HepG2 (cell line): ENCODE data around the gene CCDC117. TPM values are rescaled to one million over a fixed set of nuclear protein-coding genes. Genes with fewer than 3 reads are reported as not detected.

Experiments
- ATF7 ChIP-seq, 2 experiments: fragments of 450-650 bp in 1 of 2; sonication (generic) in 1 of 2; formaldehyde crosslinking in 1 of 2; IDR thresholded peaks; 2 replicates each; pipeline versions ENCODE4 v1.4.0 to v1.6.1; 2016 to 2020; ENCODE audit warnings: antibody characterized with exemption in 1 of 2, mild to moderate bottlenecking in 1 of 2, missing genetic modification reagents in 1 of 2
- CHCHD3 ChIP-seq: sonication (generic); formaldehyde crosslinking; IDR thresholded peaks from 2 replicates; pipeline ENCODE4 v1.8.0; 2022; ENCODE audit warnings: mild to moderate bottlenecking, missing genetic modification reagents, moderate library complexity
- ETV5 ChIP-seq: IDR thresholded peaks from 2 replicates; pipeline ENCODE4 v1.6.1; 2018; ENCODE audit warnings: missing biosample characterization, missing genetic modification reagents, inconsistent platforms, borderline replicate concordance
- HIVEP1 ChIP-seq: sonication (generic); formaldehyde crosslinking; IDR thresholded peaks from 2 replicates; pipeline ENCODE4 v1.4.0; 2020; ENCODE audit warnings: mild to moderate bottlenecking, missing genetic modification reagents
- MXD1 ChIP-seq: sonication (generic); formaldehyde crosslinking; IDR thresholded peaks from 2 replicates; pipeline ENCODE4 v1.4.0; 2020; ENCODE audit warnings: mild to moderate bottlenecking, missing genetic modification reagents
- SALL1 ChIP-seq: sonication (generic); formaldehyde crosslinking; IDR thresholded peaks from 2 replicates; pipeline ENCODE4 v1.8.0; 2022; ENCODE audit warnings: mild to moderate bottlenecking, missing genetic modification reagents
- SP4 ChIP-seq: sonication (generic); formaldehyde crosslinking; IDR thresholded peaks from 2 replicates; pipeline ENCODE4 v1.8.1; 2023; ENCODE audit warnings: mild to moderate bottlenecking, missing genetic modification reagents
- ZNF24 ChIP-seq: fragments of 450-650 bp; IDR thresholded peaks from 2 replicates; pipeline ENCODE4 v1.6.1; 2017; ENCODE audit warnings: antibody characterized with exemption, mild to moderate bottlenecking
- ZNF350 ChIP-seq: sonication (generic); formaldehyde crosslinking; IDR thresholded peaks from 2 replicates; pipeline ENCODE4 v1.4.0; 2020; ENCODE audit warnings: mild to moderate bottlenecking, low read depth, missing genetic modification reagents, borderline replicate concordance
- ZNF383 ChIP-seq: sonication (generic); formaldehyde crosslinking; IDR thresholded peaks from 2 replicates; pipeline ENCODE4 v1.4.0; 2020; ENCODE audit warnings: missing genetic modification reagents, mild to moderate bottlenecking, borderline replicate concordance
- ZNF44 ChIP-seq: sonication (generic); formaldehyde crosslinking; IDR thresholded peaks from 2 replicates; pipeline ENCODE4 v1.5.1; 2020; ENCODE audit warnings: mild to moderate bottlenecking, missing genetic modification reagents
- ZNF570 ChIP-seq: sonication (generic); formaldehyde crosslinking; IDR thresholded peaks from 2 replicates; pipeline ENCODE4 v1.4.0; 2020; ENCODE audit warnings: mild to moderate bottlenecking, missing genetic modification reagents, borderline replicate concordance
- ZNF710 ChIP-seq: sonication (generic); formaldehyde crosslinking; IDR thresholded peaks from 2 replicates; pipeline ENCODE4 v1.5.0; 2020; ENCODE audit warnings: mild to moderate bottlenecking, missing genetic modification reagents, borderline replicate concordance
- ZNF839 ChIP-seq: sonication (generic); formaldehyde crosslinking; IDR thresholded peaks from 2 replicates; pipeline ENCODE4 v1.4.0; 2020; ENCODE audit warnings: missing genetic modification reagents, mild to moderate bottlenecking, borderline replicate concordance
- polyA plus RNA-seq, 8 experiments: library from polyadenylated mRNA; depleted of rRNA in 3 of 8; stranded (reverse) in 7 of 8; unstranded in 1 of 8; fragments of >200 nt; fragmentation: Illumina TruSeq in 4 of 8; extraction: Trizol in 4 of 8; gene quantifications; 2 replicates each; pipeline versions ENCODE4 v1.2.1 to v1.2.3, GENCODE V29; 2011 to 2016; ENCODE audit warnings: low read depth in 4 of 8, missing spikeins in 1 of 8, mixed read lengths in 1 of 8; ENCODE audit not compliant: insufficient read depth in 1 of 8
- total RNA-seq, 5 experiments: library from RNA; depleted of rRNA; stranded (reverse); fragments of >200 nt; fragmentation: Illumina TruSeq; extraction: Trizol; gene quantifications; 2 replicates each; pipeline ENCODE4 v1.2.3, GENCODE V29; 2016; ENCODE audit warnings: low read depth in 1 of 5
- TF ChIP-seq, protein P1 (sequence below), 2 experiments: sonication (generic) in 1 of 2; formaldehyde crosslinking in 1 of 2; IDR thresholded peaks; 2 replicates each; pipeline versions ENCODE4 v1.6.1 to v1.9.0; 2014 to 2022; ENCODE audit warnings: antibody characterized with exemption in 1 of 2, borderline replicate concordance in 1 of 2, inconsistent platforms in 1 of 2, low read depth in 1 of 2, missing genetic modification reagents in 1 of 2
- TF ChIP-seq, protein P2 (sequence below): sonication (generic); formaldehyde crosslinking; IDR thresholded peaks from 2 replicates; pipeline ENCODE4 v1.4.0; 2020; ENCODE audit warnings: missing genetic modification reagents

Gene CCDC117
- total and polyA plus RNA-seq, 2 of the 13 experiments (the other 11 are each of a cell fraction or from before 2014, with no cell fraction given), result 12.6 to 34.2 TPM

- TF ChIP-seq ZNF24, result no peak
- TF ChIP-seq SP4 (CRISPR knock-in tag), result peak; percentile 73
- TF ChIP-seq CHCHD3, result 0 out of 2 replicates have a peak, but pooled peaks have one; percentile 25
- 0 out of 2 replicates have a peak, but pooled peaks have one; percentile 25 for TF ChIP-seq ZNF839
- TF ChIP-seq SALL1 (CRISPR knock-in tag), result peak; percentile 73
- peak; percentile 21; the same call in 1 of the 2 replicates for TF ChIP-seq ETV5 (CRISPR knock-in tag)
- TF ChIP-seq ZNF570 (CRISPR knock-in tag), result no peak
- TF ChIP-seq, protein P1, sequence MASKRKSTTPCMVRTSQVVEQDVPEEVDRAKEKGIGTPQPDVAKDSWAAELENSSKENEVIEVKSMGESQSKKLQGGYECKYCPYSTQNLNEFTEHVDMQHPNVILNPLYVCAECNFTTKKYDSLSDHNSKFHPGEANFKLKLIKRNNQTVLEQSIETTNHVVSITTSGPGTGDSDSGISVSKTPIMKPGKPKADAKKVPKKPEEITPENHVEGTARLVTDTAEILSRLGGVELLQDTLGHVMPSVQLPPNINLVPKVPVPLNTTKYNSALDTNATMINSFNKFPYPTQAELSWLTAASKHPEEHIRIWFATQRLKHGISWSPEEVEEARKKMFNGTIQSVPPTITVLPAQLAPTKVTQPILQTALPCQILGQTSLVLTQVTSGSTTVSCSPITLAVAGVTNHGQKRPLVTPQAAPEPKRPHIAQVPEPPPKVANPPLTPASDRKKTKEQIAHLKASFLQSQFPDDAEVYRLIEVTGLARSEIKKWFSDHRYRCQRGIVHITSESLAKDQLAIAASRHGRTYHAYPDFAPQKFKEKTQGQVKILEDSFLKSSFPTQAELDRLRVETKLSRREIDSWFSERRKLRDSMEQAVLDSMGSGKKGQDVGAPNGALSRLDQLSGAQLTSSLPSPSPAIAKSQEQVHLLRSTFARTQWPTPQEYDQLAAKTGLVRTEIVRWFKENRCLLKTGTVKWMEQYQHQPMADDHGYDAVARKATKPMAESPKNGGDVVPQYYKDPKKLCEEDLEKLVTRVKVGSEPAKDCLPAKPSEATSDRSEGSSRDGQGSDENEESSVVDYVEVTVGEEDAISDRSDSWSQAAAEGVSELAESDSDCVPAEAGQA (IDR thresholded peaks at IDR 0.05; ENCODE audit: low read depth), result no peak
- TF ChIP-seq, protein P1 (CRISPR knock-in tag; IDR thresholded peaks at IDR 0.05; ENCODE audit: borderline replicate concordance), result no peak
- TF ChIP-seq HIVEP1 (CRISPR knock-in tag), result peak; percentile 83
- 0 out of 2 replicates have a peak, but pooled peaks have one; percentile 17 for TF ChIP-seq ZNF710 (CRISPR knock-in tag)
- TF ChIP-seq ZNF350 (CRISPR knock-in tag), result peak; percentile 88
- no peak for TF ChIP-seq ZNF44 (CRISPR knock-in tag)
- peak; percentile 69; the same call in 1 of the 2 replicates for TF ChIP-seq MXD1
- TF ChIP-seq ATF7 (IDR thresholded peaks at IDR 0.05), result no peak
- TF ChIP-seq ATF7 (CRISPR knock-in tag; IDR thresholded peaks at IDR 0.05), result no peak
- TF ChIP-seq ZNF383 (CRISPR knock-in tag), result 0 out of 2 replicates have a peak, but pooled peaks have one; percentile 32
- TF ChIP-seq, protein P2, sequence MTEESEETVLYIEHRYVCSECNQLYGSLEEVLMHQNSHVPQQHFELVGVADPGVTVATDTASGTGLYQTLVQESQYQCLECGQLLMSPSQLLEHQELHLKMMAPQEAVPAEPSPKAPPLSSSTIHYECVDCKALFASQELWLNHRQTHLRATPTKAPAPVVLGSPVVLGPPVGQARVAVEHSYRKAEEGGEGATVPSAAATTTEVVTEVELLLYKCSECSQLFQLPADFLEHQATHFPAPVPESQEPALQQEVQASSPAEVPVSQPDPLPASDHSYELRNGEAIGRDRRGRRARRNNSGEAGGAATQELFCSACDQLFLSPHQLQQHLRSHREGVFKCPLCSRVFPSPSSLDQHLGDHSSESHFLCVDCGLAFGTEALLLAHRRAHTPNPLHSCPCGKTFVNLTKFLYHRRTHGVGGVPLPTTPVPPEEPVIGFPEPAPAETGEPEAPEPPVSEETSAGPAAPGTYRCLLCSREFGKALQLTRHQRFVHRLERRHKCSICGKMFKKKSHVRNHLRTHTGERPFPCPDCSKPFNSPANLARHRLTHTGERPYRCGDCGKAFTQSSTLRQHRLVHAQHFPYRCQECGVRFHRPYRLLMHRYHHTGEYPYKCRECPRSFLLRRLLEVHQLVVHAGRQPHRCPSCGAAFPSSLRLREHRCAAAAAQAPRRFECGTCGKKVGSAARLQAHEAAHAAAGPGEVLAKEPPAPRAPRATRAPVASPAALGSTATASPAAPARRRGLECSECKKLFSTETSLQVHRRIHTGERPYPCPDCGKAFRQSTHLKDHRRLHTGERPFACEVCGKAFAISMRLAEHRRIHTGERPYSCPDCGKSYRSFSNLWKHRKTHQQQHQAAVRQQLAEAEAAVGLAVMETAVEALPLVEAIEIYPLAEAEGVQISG (CRISPR knock-in tag), result peak; percentile 80
These were observed 30.5 kb upstream of the CCDC117 start, which contains the start of the genes CHEK2 and HSCB (continued) for GRCh38 chr22:28741785-28742561.
